DMS 273 treated with DMSO at 0.1 percent for 48 hours (cell line): ENCODE data around the gene ZNF18.
A peak's percentile ranks its signal among the peaks of the same experiment; 100 is the strongest.

Experiments used
- DNase-seq: peaks from one replicate; lab custom pipeline; 2025; lab: John Stamatoyannopoulos, UW

ZNF18 gene

GRCh38 chr17:11997147-11997971 is at the start of gene ZNF18:
ZNF18 (minus strand) TSS chr17:11997475; CDS start chr17:11992829, 4,646 bp downstream.
- peak; percentile 73 for DNase-seq

GRCh38 chr17:12046786-12047185 is 49.5 kb upstream of the ZNF18 start:
- DNase-seq, result no peak

GRCh38 chr17:12043702-12044101 is 46.4 kb upstream of the ZNF18 start:
- DNase-seq, result no peak

- DNase-seq, result no peak
Observed at GRCh38 chr17:12041312-12041711, 44.0 kb upstream of the ZNF18 start.

- DNase-seq, result no peak
Observed at GRCh38 chr17:12040478-12040877, 43.2 kb upstream of the ZNF18 start.

- DNase-seq, result no peak
Observed at GRCh38 chr17:12037970-12038369, 40.7 kb upstream of the ZNF18 start.

- DNase-seq, result no peak
Observed at GRCh38 chr17:12035673-12036072, 38.4 kb upstream of the ZNF18 start.

- DNase-seq, result no peak
Observed at GRCh38 chr17:12034538-12034937, 37.3 kb upstream of the ZNF18 start.

- no peak for DNase-seq
Observed at GRCh38 chr17:12028611-12029010, 31.3 kb upstream of the ZNF18 start.

- DNase-seq, result no peak
Observed at GRCh38 chr17:12027658-12028057, 30.4 kb upstream of the ZNF18 start.

- DNase-seq, result no peak
Observed at GRCh38 chr17:12024327-12024726, 27.1 kb upstream of the ZNF18 start.

GRCh38 chr17:12022310-12022709 is 25.0 kb upstream of the ZNF18 start:
- no peak for DNase-seq

GRCh38 chr17:12021623-12022140 is 24.4 kb upstream of the ZNF18 start:
- no peak for DNase-seq

GRCh38 chr17:12020642-12021622 is 23.7 kb upstream of the ZNF18 start, which contains the start of gene MAP2K4:
MAP2K4 (plus strand) TSS chr17:12020877; CDS start chr17:12020887, 10 bp downstream.
- DNase-seq, result peak; percentile 18

- no peak for DNase-seq
Observed at GRCh38 chr17:12007466-12007865, 10.2 kb upstream of the ZNF18 start.

- DNase-seq, result no peak
Observed at GRCh38 chr17:11999696-12000095, 2.4 kb upstream of the ZNF18 start.

- no peak for DNase-seq
Observed at GRCh38 chr17:11997972-11998233, 628 bp upstream of the ZNF18 start.

GRCh38 chr17:11996722-11997146 is 541 bp downstream of the ZNF18 start:
- DNase-seq, result peak; percentile 12

GRCh38 chr17:11991461-11991860 is 5.8 kb downstream of the ZNF18 start:
- DNase-seq, result no peak

- no peak for DNase-seq
Observed at GRCh38 chr17:11990363-11990983, 6.8 kb downstream of the ZNF18 start.

GRCh38 chr17:11986942-11987329 is 10.3 kb downstream of the ZNF18 start:
- no peak for DNase-seq
